Smooth muscle cell of the pulmonary artery (primary cell): ENCODE measurements around the gene PGD. TPM values are rescaled to one million over a fixed set of nuclear protein-coding genes. Genes with fewer than 3 reads are reported as not detected.

Experiments used
- total RNA-seq: library from RNA; depleted of rRNA; stranded (reverse); fragments of >200 nt; gene quantifications from 2 replicates; pipeline ENCODE4 v1.2.3, GENCODE V29; 2014

The PGD gene
- 78.5 and 156 TPM in 2 replicates for total RNA-seq

GRCh38 chr1:10398734-10399443 is at the start of gene PGD:
TSS of gene PGD (plus strand) at chr1:10399064. CDS start at chr1:10399118, 54 bp downstream.

GRCh38 chr1:10430216-10431069 is 31.6 kb downstream of the PGD start, which contains the start of gene CENPS:
TSS of gene CENPS (plus strand) at chr1:10430433. CDS start at chr1:10430518, 85 bp downstream.

GRCh38 chr1:10449751-10450150 is 50.9 kb downstream of the PGD start, which contains the start of gene CORT:
TSS of gene CORT (plus strand) at chr1:10450031. CDS start at chr1:10450224, 193 bp downstream.

Other genes with a start within 250 kb of the PGD start
- 40.4 and 41.3 TPM in 2 replicates for gene KIF1B, start 188.5 kb upstream of the PGD start, total RNA-seq
- gene CENPS, start 31.4 kb downstream of the PGD start, total RNA-seq: 11.1 and 11.3 TPM in 2 replicates
- gene CORT, start 51.0 kb downstream of the PGD start, total RNA-seq: 0.33 and 0.43 TPM in 2 replicates
- gene DFFA, start 73.5 kb downstream of the PGD start, total RNA-seq: 40.2 and 49.1 TPM in 2 replicates
- 13.4 and 14.3 TPM in 2 replicates for gene PEX14, start 75.9 kb downstream of the PGD start, total RNA-seq